ENCODE measurements around the gene GATAD2A. TPM values are rescaled to one million over a fixed set of nuclear protein-coding genes. Genes with fewer than 3 reads are reported as not detected.

Gene GATAD2A
- total RNA-seq, 4 donors from 2014 or later: 67.8 to 99.9 (median 79.8) TPM

GRCh38 chr19:19502281-19502680 lies 96.8 kb downstream of the GATAD2A start:
- H3K4me1 ChIP-seq: no peaks in the 10 kb centered on the region
- H3K27ac ChIP-seq: no peak overlapping the region
- no peak for DNase-seq
- H3K36me3 ChIP-seq: peaks cover 0 to 98% (median 0%) of the 10 kb centered on the region in 3 donors
- TF ChIP-seq, protein P1, sequence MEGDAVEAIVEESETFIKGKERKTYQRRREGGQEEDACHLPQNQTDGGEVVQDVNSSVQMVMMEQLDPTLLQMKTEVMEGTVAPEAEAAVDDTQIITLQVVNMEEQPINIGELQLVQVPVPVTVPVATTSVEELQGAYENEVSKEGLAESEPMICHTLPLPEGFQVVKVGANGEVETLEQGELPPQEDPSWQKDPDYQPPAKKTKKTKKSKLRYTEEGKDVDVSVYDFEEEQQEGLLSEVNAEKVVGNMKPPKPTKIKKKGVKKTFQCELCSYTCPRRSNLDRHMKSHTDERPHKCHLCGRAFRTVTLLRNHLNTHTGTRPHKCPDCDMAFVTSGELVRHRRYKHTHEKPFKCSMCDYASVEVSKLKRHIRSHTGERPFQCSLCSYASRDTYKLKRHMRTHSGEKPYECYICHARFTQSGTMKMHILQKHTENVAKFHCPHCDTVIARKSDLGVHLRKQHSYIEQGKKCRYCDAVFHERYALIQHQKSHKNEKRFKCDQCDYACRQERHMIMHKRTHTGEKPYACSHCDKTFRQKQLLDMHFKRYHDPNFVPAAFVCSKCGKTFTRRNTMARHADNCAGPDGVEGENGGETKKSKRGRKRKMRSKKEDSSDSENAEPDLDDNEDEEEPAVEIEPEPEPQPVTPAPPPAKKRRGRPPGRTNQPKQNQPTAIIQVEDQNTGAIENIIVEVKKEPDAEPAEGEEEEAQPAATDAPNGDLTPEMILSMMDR (IDR thresholded peaks at IDR 0.05): no peak
- TF ChIP-seq POLR2A (IDR thresholded peaks at IDR 0.05): no peak
- H3K27me3 ChIP-seq: no peaks in the 10 kb centered on the region
- H3K4me3 ChIP-seq: no peak overlapping the region
- H3K9me3 ChIP-seq: no peaks in the 10 kb centered on the region

- no peaks in the 10 kb centered on the region for H3K9me3 ChIP-seq
- peaks cover 0 to 98% (median 0%) of the 10 kb centered on the region in 3 donors for H3K36me3 ChIP-seq
- TF ChIP-seq POLR2A (IDR thresholded peaks at IDR 0.05): no peak
- TF ChIP-seq, protein P1 (IDR thresholded peaks at IDR 0.05): no peak
- H3K4me1 ChIP-seq: no peaks in the 10 kb centered on the region
- no peak for DNase-seq
- no peaks in the 10 kb centered on the region for H3K27me3 ChIP-seq
- no peak overlapping the region for H3K27ac ChIP-seq
- no peak overlapping the region for H3K4me3 ChIP-seq
Measured at GRCh38 chr19:19502808-19503602, 97.5 kb downstream of the GATAD2A start.

GRCh38 chr19:19504754-19505668 lies 99.5 kb downstream of the GATAD2A start:
- no peaks in the 10 kb centered on the region for H3K27me3 ChIP-seq
- H3K4me1 ChIP-seq: no peaks in the 10 kb centered on the region
- TF ChIP-seq, protein P1 (IDR thresholded peaks at IDR 0.05): no peak
- no peak for DNase-seq
- H3K9me3 ChIP-seq: no peaks in the 10 kb centered on the region
- no peak overlapping the region for H3K4me3 ChIP-seq
- H3K36me3 ChIP-seq: peaks cover 0 to 79% (median 0%) of the 10 kb centered on the region in 3 donors
- H3K27ac ChIP-seq: no peak overlapping the region

DNA sequence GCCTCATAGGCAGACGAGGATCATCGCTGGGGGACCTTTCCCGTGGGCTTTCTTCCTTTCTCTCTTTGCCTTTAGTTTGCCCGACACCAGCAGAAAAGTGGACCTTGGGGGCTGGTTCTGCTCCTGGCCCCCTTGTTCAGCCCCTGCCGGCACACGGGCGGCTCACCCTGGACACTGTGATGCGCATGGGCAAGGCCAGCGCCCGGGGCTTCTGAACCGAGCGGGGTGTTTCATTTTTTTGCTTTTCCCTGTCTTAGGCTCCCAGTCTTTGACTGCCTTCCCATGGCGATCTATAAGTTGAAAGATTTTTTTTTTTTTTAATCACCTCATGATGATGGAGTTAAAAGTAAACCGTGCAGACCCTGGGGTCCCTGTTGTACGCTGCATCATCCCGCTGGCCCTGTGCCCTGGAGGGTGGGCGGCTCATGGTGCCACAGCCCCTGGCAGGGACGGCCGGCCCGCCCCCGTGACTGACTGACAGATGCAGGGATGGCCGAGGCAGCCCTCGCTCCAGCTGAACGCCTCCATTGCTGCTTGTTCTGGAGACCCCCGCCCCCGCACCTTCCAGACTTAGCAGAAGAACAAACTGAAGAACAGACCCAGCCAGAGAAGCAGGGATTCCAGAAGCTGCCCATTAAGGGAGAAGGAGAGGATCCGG lies 100.3 kb downstream of the GATAD2A start:
- Histone ChIP-seq H3K27ac (no peak overlapping the region), H3K9me3 (no peaks in the 10 kb centered on the region), H3K4me3 (no peak overlapping the region), H3K27me3 (no peaks in the 10 kb centered on the region), H3K36me3 (peaks cover 0 to 71% (median 0%) of the 10 kb centered on the region in 3 donors), H3K4me1 (no peaks in the 10 kb centered on the region)
- no peak for DNase-seq
- TF ChIP-seq, protein P1 (IDR thresholded peaks at IDR 0.05): no peak
- TF ChIP-seq POLR2A (IDR thresholded peaks at IDR 0.05): no peak

DNA sequence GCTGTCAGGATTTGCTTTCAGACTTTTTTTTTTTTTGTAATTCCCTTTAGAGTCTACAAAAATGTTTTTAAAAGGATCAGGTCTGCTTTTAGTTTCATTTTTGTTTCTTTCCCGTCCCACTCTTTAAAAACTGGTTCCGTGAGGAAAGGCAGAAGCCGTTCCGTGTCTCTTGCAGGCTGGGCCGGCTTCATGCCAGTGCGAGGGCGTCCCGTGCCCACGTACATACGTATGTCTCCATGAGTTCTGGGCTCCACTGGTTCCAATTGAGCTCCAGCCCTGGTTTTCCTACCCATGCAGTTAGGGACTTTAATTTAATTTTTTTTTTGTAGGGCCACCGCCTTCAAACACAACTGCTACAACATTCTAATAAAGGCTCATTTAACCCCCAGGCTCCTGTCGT lies 101.1 kb downstream of the GATAD2A start:
- H3K4me1 ChIP-seq: no peaks in the 10 kb centered on the region
- peaks cover 0 to 63% (median 0%) of the 10 kb centered on the region in 3 donors for H3K36me3 ChIP-seq
- no peak overlapping the region for H3K4me3 ChIP-seq
- no peak for TF ChIP-seq POLR2A (IDR thresholded peaks at IDR 0.05)
- TF ChIP-seq, protein P1 (IDR thresholded peaks at IDR 0.05): no peak
- H3K27ac ChIP-seq: no peak overlapping the region
- no peaks in the 10 kb centered on the region for H3K27me3 ChIP-seq
- DNase-seq: no peak
- H3K9me3 ChIP-seq: no peaks in the 10 kb centered on the region

Measured in Peyer's patch (tissue), 4 donors.